GM21528 (cell line): ENCODE results near the gene CREB5.

Experiments used
- ATAC-seq: cut with Tn5 transposase; IDR thresholded peaks from one replicate; pipeline ENCODE4 v1.9.1; 2021; ENCODE audit warnings: mild to moderate bottlenecking, moderate library complexity; ENCODE audit not compliant: unreplicated experiment, low FRiP score

The CREB5 gene

GRCh38 chr7:28753613-28754012, 341.3 kb downstream of the CREB5 start:
- no peak for ATAC-seq

- no peak for ATAC-seq
Observed at GRCh38 chr7:28754027-28754426, 341.7 kb downstream of the CREB5 start.

DNA sequence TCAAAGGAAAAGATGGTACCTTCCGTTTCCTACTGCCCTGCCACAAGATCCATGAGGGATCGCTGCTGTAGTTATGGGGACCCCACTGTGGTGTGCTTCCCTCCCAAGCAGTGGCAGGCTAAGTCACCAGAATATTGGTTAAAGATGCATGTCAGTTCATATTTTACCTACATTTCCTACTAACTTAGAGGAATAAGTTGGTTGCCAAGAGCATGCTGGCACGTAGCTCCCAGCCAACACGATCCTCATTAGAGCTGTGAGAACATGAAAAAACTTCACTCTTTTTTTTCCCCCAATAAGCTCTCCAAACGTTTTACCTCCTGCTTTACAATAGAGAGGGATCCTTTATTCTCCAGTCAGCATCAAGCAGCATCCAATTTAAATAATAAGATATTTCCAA, 342.1 kb downstream of the CREB5 start:
- ATAC-seq = no peak

DNA sequence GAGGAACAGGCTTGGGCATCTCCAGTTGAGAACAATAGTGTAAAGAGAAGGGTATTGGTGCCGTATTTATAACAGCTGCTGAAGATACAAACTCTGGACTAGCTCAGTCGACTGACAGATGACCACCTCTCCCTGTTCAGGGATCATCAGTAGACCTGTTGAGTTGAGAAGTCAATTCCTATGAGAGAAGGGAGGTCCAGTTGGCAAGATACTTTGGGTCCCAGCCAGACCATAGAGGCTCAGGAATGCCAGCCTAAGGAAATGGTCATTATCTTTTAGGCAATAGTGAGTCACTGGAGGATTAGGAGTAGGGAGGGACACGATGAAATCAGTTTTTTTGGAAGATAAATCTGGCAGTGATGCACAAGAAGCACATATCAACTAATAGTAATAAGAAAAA, 342.9 kb downstream of the CREB5 start:
- ATAC-seq = no peak

- ATAC-seq = no peak
Observed at GRCh38 chr7:28758186-28758585, 345.9 kb downstream of the CREB5 start.

DNA sequence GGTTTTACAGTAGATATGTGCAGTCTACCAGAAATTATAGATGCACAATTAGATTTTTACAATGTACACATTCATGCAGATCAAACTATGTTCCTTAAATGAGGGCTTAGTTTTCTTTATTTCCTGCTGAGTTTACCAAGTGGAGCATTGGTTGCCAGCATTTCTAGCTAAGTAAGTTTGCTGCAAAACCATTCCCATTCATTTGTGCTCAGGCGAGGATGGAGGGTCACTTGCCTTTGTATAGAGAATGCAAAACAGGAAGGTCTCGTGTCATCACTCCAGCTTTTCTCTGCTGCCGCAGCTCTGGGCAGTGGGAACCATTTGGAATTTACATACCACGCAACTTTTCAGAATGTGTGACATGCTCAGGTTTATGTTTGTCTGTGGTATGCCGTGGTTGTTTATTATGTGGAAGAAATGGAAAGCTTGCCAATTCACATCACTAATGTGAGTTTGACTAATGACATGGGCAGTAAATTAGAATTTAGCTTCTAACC, 347.2 kb downstream of the CREB5 start:
- ATAC-seq = no peak

DNA sequence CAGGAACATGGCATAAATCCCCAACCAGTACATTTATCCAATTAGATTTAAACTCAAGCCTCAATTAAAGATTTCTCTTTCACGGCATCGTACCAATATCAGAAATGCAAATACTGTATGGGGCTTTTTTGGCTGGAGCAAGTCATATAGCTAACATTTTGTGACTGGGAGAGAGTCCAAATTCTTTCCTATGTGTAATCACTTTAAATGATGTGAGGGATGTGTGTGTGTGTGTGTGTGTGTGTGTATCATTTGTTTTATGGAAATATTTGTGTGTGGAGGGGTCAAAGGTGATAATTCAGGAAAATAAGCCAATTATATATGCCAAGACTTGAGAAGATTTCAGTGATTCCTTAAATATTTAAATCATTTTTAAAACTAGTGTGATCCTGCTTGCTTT, 349.2 kb downstream of the CREB5 start:
- ATAC-seq = no peak

DNA sequence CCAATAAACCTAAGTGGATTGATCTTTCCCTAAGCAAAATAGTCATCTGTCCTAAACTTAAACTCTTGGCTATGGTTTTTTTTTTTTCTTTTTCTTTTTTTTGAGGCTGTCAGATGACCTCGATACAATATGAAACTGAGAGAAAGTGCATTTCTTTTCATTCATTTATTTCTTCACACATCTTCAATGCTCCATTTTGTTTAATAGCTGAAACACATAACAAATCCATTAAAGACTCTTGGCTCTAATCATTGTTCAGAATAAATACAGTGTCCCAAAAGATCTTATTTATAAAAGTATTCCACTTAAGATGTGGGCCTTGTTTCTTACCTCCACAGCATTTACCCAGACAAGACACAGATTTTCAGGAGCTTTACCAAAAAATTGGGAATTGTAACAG, 350.3 kb downstream of the CREB5 start:
- ATAC-seq = no peak

DNA sequence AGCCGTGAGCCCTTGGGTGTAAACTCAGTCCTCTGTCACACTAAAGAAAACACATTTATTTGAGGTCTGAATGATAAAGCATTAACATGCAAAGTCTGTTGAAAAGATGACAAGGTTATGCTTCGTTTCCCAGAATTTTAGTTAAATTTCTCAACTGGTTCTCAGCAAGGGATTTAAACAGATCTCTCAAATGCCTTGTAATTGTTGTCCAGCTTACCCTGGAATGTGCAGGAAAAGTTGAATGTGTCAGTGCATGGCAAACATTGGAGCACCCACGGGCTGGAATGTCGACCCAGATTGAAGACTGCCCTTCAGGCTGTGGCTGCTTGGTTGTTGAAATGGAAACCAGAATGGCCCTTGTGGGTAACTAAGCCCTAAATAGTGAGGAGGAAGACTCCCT, 354.0 kb downstream of the CREB5 start:
- no peak for ATAC-seq

- ATAC-seq = no peak
Observed at GRCh38 chr7:28767356-28767755, 355.0 kb downstream of the CREB5 start.

DNA sequence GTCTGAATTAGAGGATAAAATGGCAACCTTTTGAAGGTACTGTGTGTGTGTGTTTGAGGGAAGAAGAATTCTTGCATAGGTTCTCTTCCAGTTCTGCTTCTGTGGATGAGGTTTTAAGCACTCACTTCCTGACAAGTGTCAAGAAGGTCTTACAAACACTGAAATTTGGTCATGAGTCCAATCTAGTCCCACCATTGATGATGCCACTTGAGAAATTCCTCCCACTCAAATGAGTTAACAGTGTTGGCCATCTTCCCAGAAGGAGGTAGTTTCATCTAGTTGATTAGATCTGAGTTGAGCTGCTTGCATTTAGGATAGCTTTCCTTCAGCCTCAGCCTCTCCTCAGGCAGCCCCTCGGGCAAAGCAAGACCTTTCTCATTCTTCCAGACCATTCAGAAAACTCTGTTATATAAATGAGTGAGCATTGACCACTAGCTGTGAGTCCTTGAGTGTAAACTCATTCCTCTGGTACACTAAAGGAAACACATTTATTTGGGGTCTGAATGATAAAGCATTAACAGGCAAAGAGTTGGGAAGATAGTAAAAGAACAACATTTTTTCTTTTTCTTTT, 356.3 kb downstream of the CREB5 start:
- no peak for ATAC-seq

DNA sequence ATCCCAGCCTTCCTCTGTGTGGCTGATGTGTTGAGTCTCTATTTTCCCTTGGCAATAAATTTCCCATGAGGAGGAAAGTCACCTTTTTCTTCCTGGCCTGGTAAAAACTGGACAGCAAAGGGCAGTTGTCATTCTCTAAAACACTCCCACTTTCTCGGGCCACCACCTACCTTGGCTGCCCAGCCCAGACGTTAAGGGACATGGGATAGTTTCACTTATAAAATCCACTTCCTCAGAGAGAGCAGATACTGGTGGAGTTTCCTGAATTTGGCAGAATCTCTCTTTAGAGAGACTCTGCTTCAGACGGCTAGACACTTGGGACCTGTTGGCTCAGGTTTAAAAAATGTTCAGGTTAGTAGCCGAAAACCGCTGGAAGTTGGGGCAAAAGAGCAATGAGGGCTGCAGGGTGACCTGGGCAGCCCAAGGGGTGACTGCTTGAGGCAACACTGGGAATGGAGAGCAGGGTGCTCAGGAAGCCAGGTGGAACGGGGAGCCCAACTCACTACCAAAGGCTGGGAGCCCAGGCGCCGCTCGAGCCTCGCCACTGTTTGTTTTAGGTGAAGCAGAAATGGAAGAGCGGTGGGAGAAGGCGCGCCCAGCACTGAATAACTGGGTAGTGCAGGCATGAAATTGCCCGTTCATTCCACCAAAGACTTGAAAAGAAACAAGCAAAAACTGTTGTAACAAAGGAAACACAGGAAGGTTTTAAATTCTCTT, 359.7 kb downstream of the CREB5 start:
- ATAC-seq = no peak

DNA sequence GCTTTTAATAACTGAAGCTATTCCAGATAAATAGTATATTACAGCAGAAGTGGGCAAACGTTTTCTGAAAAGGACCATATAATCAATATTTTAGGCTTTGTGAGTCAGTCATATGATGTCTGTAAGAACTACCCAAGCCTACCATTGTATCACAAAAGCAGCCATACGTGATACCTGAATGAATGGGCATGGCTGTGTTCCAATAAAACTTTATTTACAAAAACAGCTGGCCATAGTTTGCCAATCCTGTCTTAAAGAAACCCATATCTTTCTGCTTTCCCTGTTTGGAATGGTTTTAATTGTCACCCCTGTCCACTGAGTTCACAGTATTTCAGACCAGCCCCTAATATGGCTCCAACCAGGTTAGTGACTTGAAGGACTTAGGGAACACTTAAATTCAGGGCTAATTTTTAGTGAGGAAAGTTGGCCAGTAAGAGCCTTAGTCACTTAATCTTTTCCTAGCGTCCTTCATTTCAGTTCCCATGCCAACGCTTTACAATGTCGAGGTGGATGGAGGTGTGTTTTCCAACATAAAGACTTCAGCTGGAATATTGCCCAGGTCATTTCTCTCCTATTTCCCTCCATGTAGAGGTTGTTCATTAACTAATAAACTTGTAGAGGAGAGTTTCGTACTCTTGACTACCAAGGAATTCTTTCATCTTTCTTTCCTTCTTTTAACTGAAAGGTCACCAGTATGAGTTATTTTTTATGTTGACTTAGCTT, 361.3 kb downstream of the CREB5 start:
- no peak for ATAC-seq

DNA sequence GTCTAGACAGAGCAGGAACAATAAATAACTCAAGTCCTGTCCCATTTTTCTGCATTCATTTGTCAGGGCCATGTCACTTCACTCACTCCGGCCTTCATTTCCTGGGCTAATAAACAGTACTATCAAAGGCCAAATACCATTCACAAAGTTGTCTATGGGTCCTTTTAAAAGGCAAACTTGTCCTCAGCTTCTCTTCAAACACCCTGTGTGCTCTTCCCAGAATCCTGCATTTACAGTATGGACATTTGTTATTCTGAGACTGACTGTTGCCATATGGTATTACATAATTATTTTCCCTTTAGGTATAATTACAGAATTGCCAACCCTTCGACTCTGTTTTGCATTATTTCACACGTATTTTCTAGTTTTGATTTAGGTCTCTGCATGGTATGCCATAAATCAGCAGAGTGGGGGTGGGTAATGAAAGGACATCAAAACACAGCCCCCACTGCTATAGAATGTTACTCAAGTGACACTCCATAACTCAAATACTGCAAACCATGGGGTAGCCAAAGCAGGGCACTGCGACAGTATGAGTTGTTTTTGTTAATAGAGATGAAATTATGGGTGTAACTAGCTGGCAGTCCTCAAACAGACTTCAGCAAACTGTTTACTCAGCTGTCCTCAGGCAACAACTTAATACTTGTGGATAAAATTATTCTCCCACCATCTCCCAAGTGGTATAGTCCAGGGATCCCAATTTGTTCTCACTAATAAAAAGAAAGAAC, 362.1 kb downstream of the CREB5 start:
- no peak for ATAC-seq

GRCh38 chr7:28776463-28777157, 364.3 kb downstream of the CREB5 start:
- no peak for ATAC-seq

GRCh38 chr7:28778786-28779185, 366.5 kb downstream of the CREB5 start:
- no peak for ATAC-seq

DNA sequence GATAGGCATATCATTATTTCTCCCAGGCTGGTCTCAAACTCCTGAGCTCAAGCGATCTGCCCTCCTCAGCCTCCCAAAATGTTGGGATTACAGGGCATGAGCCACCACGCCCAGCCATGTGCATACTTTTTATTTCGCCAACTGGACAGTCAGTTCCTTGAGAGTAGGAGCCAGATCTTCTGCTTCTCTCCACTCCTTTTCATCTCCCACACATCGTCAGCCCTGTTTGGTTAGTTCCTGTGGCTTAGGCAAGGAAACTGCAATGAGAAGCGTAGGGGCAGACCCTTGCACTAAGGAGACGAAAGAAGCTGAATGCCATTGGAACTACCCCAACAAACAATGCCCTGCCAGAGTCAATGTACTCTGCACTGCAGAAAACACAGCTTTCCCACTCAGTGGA, 367.6 kb downstream of the CREB5 start:
- no peak for ATAC-seq

DNA sequence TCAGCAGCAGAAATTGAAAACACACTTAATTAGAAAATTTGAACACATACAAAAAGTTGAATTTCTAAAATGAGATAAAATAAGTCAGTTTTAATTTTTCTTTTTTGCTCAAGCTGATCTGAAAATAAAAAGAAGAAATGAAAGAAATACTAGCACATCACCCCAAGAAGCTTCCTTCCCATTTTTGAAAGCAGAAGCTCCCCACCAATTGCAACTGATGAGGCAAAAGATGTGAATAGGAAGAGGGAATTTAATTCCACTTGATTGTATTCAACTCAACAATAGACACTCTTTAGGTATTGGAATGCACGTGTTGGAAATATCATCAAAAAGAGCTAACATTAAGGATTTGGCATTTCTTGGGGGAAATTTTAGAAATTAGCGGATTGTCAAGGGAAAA, 370.0 kb downstream of the CREB5 start:
- ATAC-seq = no peak

GRCh38 chr7:28784171-28784902, 372.0 kb downstream of the CREB5 start:
- ATAC-seq = no peak
